Kidney (tissue), 14 donors: ENCODE results near the gene CHD9. TPM values are rescaled to one million over a fixed set of nuclear protein-coding genes. Genes with fewer than 3 reads are reported as not detected.

Experiments used
- DNase-seq, 5 donors: peaks; one replicate each; pipeline ENCODE4 v3.0.0-alpha.2; 2013 to 2020
- FAIRE-seq: peaks from 2 replicates; lab custom pipeline; 2012; peaks lifted over from hg19 to GRCh38; lab: Jason Lieb, UNC
- H3K27ac ChIP-seq, 2 donors: one replicate each; pipeline ENCODE4 v1.7.0; 2013; ENCODE audit warnings: low read depth in 2 of 2, low read length in 2 of 2, inconsistent platforms in 1 of 2
- H3K27me3 ChIP-seq: one replicate; pipeline ENCODE4 v1.7.1; 2013; ENCODE audit warnings: low read length, inconsistent platforms; ENCODE audit not compliant: control insufficient read depth, insufficient read depth
- H3K36me3 ChIP-seq, 3 donors: one replicate each; pipeline versions ENCODE4 v1.7.0 to v1.7.1; 2013; ENCODE audit warnings: low read length in 3 of 3, control low read depth in 1 of 3, inconsistent platforms in 1 of 3; ENCODE audit not compliant: insufficient read depth in 3 of 3, control insufficient read depth in 2 of 3
- H3K4me1 ChIP-seq, 3 donors: one replicate each; pipeline versions ENCODE4 v1.7.0 to v1.7.1; 2013; ENCODE audit warnings: low read length in 3 of 3, inconsistent platforms in 1 of 3, low read depth in 1 of 3; ENCODE audit not compliant: control insufficient read depth in 2 of 3, insufficient read depth in 2 of 3
- H3K4me3 ChIP-seq, 3 donors: one replicate each; pipeline versions ENCODE4 v1.7.0 to v1.8.1; 2013; ENCODE audit warnings: low read length in 3 of 3, control low read depth in 1 of 3, inconsistent platforms in 1 of 3
- H3K9ac ChIP-seq, 3 donors: one replicate each; pipeline versions ENCODE4 v1.7.0 to v1.7.1; 2013; ENCODE audit warnings: low read length in 3 of 3, control low read depth in 1 of 3, inconsistent platforms in 1 of 3
- H3K9me3 ChIP-seq, 3 donors: one replicate each; pipeline versions ENCODE4 v1.7.0 to v1.7.1; 2013; ENCODE audit warnings: low read length in 3 of 3, control low read depth in 1 of 3, inconsistent platforms in 1 of 3; ENCODE audit not compliant: control insufficient read depth in 2 of 3, insufficient read depth in 1 of 3
- CTCF ChIP-seq: IDR thresholded peaks from 3 replicates; pipeline ENCODE4 v1.5.1; 2012; ENCODE audit warnings: mild to moderate bottlenecking, moderate library complexity, borderline replicate concordance; ENCODE audit not compliant: insufficient read depth; ENCODE audit errors: extremely low read depth
- intact Hi-C: fragments of 100-400 bp; cut with DNase I; formaldehyde crosslinking; loops from one replicate; pipeline ENCODE4 v1.11.1; 2022
- polyA plus RNA-seq: library from polyadenylated mRNA; stranded (reverse); fragments of 350-450 nt; fragmentation: Illumina TruSeq; extraction: RNeasy Lipid Tissue Mini Kit (QIAGEN cat#74804); gene quantifications from one replicate; pipeline ENCODE4 v1.2.3, GENCODE V29; 2014; ENCODE audit warnings: low read depth, low replicate concordance; ENCODE audit not compliant: insufficient read depth
- total RNA-seq: library from RNA; stranded (reverse); fragmentation: NEBNext Ultra II Directional; extraction: Animal tissue kit (Norgen Biotek cat#: 25700); gene quantifications from one replicate; pipeline ENCODE4 v1.2.1, GENCODE V29; 2021
- donor health status: control.
- donor health status: control.
- donor health status: control.
- donor health status: control.
- donor health status: control.
- donor health status: DM: yes; HTN: yes; CAD: no.
- donor health status: Normal renal cell carcinoma (clear cell type).

Gene CHD9
- total and polyA plus RNA-seq, 2 donors from 2014 or later, result 9.4 to 83.7 TPM

GRCh38 chr16:53232826-53233529 lies 178.2 kb downstream of the CHD9 start:
- DNase-seq (no peak), FAIRE-seq (no peak)
- Histone ChIP-seq H3K36me3 (peaks cover 23 to 71% (median 27%) of the 10 kb centered on the region in 3 donors), H3K4me3 (no peak overlapping the region), H3K4me1 (no peaks in the 10 kb centered on the region), H3K27ac (no peak overlapping the region), H3K27me3 (no peaks in the 10 kb centered on the region), H3K9ac (no peak overlapping the region), H3K9me3 (no peaks in the 10 kb centered on the region)
- TF ChIP-seq CTCF, result no peak
- intact Hi-C loops, result no loop called here

GRCh38 chr16:53234836-53235235 lies 180.0 kb downstream of the CHD9 start:
- Histone ChIP-seq H3K4me1 (no peaks in the 10 kb centered on the region), H3K27ac (no peak overlapping the region), H3K9me3 (no peaks in the 10 kb centered on the region), H3K4me3 (no peak overlapping the region), H3K27me3 (no peaks in the 10 kb centered on the region), H3K36me3 (peaks cover 23 to 70% (median 24%) of the 10 kb centered on the region in 3 donors), H3K9ac (no peak overlapping the region)
- DNase-seq (no peak), FAIRE-seq (no peak)
- intact Hi-C loops, result no loop called here
- no peak for TF ChIP-seq CTCF

GRCh38 chr16:53235851-53236250 lies 181.1 kb downstream of the CHD9 start:
- H3K4me3 ChIP-seq, result no peak overlapping the region
- H3K27ac ChIP-seq, result no peak overlapping the region
- intact Hi-C loops, result no loop called here
- H3K36me3 ChIP-seq, result peaks cover 19 to 63% (median 22%) of the 10 kb centered on the region in 3 donors
- H3K4me1 ChIP-seq, result no peaks in the 10 kb centered on the region
- no peaks in the 10 kb centered on the region for H3K27me3 ChIP-seq
- H3K9ac ChIP-seq, result no peak overlapping the region
- TF ChIP-seq CTCF, result no peak
- FAIRE-seq, result no peak
- no peaks in the 10 kb centered on the region for H3K9me3 ChIP-seq
- DNase-seq, result no peak

- FAIRE-seq, result no peak
- Histone ChIP-seq H3K36me3 (peaks cover 24 to 54% (median 38%) of the 10 kb centered on the region in 3 donors), H3K9me3 (no peaks in the 10 kb centered on the region), H3K27ac (no peak overlapping the region), H3K4me3 (no peak overlapping the region), H3K27me3 (no peaks in the 10 kb centered on the region), H3K4me1 (no peaks in the 10 kb centered on the region), H3K9ac (no peak overlapping the region)
- DNase-seq, result no peak
- intact Hi-C loops, result no loop called here
- TF ChIP-seq CTCF, result no peak
These were observed 194.5 kb downstream of the CHD9 start for GRCh38 chr16:53249331-53249730.
